ENCODE measurements around the gene CAMKK1. TPM values are rescaled to one million over a fixed set of nuclear protein-coding genes. Genes with fewer than 3 reads are reported as not detected.
"Not testable (repeated sequence)": the region's sequence is repeated elsewhere in the genome, so short reads cannot be mapped to it uniquely, and the experiment has no call there.

Gene CAMKK1
- total and polyA plus RNA-seq, 2 donors: 4.9 to 10.8 TPM

GRCh38 chr17:3864534-3864933, 28.3 kb downstream of the CAMKK1 start:
- H3K36me3 ChIP-seq (ENCODE audit: control insufficient read depth in 2 of 2, insufficient read depth in 2 of 2, low read length in 1 of 2): peaks cover 3 to 7% of the 10 kb centered on the region in 2 donors
- DNase-seq (ENCODE audit: low read depth in 6 of 9, low spot score in 9 of 9): no peak
- H3K27me3 ChIP-seq (ENCODE audit: control insufficient read depth in 2 of 2, insufficient read depth in 1 of 2, low read length in 1 of 2): no peaks in the 10 kb centered on the region
- no peaks in the 10 kb centered on the region for H3K9me3 ChIP-seq (ENCODE audit: control insufficient read depth in 2 of 2, insufficient read depth in 1 of 2, low read length in 1 of 2)
- 97% methylated on average over 10 of the region's 10 CpGs for WGBS
- no peak overlapping the region for H3K4me3 ChIP-seq (ENCODE audit: low read length in 2 of 2)
- H3K27ac ChIP-seq (ENCODE audit: low read depth in 1 of 2, low read length in 1 of 2): no peak overlapping the region
- H3K4me1 ChIP-seq (ENCODE audit: control insufficient read depth in 2 of 2, insufficient read depth in 2 of 2, low read length in 2 of 2): no peaks in the 10 kb centered on the region

DNA sequence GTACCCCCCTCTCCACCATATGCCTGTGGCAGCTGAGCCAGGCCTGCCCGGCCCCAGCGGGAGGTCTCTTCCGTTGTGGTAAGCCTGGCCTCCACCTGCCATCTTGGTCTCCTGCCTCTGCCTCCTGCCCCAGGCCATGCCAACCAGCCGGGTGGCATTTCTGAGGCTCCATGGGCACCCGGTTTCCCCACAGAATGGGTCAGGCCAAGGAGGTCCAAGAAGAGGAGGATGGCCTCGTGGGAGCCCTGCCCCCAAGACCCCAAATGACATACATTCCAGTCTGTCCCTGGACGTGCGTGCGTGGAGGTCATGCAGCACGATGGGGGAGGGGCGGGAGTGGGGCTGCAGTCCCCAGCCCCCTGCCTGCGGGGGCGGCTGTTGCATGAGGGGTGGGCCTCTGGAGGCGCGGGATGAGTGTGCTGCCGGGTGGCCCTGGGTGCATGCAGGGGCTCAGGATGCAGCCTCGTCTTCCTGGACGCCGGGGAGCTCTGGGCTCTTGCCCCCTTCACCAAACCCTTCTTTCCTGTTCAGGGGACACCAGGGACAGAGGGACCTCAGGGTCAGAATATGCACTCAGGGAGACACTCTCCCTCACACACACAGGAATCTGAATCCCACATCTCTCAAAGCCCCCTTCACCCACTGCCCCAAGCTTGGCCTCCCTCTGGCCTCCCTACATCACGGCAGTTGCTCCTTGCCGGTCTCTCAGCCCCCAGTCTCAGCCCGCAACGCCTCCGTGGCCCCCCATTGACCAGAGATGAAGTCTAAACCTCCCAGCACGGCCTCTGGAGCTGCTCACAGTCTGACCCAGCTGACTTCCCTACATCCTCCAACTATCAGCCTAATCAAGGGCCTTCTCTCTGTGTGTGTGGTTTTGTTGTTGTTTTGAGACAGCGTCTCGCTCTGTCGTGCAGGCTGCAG, 30.8 kb downstream of the CAMKK1 start:
- DNase-seq (ENCODE audit: low read depth in 6 of 9, low spot score in 9 of 9): no peak
- Histone ChIP-seq H3K36me3 (ENCODE audit: control insufficient read depth in 2 of 2, insufficient read depth in 2 of 2, low read length in 1 of 2) (peaks cover 3 to 7% of the 10 kb centered on the region in 2 donors), H3K4me1 (ENCODE audit: control insufficient read depth in 2 of 2, insufficient read depth in 2 of 2, low read length in 2 of 2) (no peaks in the 10 kb centered on the region), H3K4me3 (ENCODE audit: low read length in 2 of 2) (no peak overlapping the region), H3K27me3 (ENCODE audit: control insufficient read depth in 2 of 2, insufficient read depth in 1 of 2, low read length in 1 of 2) (no peaks in the 10 kb centered on the region), H3K9me3 (ENCODE audit: control insufficient read depth in 2 of 2, insufficient read depth in 1 of 2, low read length in 1 of 2) (no peaks in the 10 kb centered on the region), H3K27ac (ENCODE audit: low read depth in 1 of 2, low read length in 1 of 2) (no peak overlapping the region)
- 98% methylated on average over 28 of the region's 28 CpGs for WGBS

GRCh38 chr17:3860939-3861700, 31.7 kb downstream of the CAMKK1 start:
- Histone ChIP-seq H3K27me3 (ENCODE audit: control insufficient read depth in 2 of 2, insufficient read depth in 1 of 2, low read length in 1 of 2) (no peaks in the 10 kb centered on the region), H3K9me3 (ENCODE audit: control insufficient read depth in 2 of 2, insufficient read depth in 1 of 2, low read length in 1 of 2) (no peaks in the 10 kb centered on the region), H3K36me3 (ENCODE audit: control insufficient read depth in 2 of 2, insufficient read depth in 2 of 2, low read length in 1 of 2) (peaks cover 3 to 7% of the 10 kb centered on the region in 2 donors), H3K27ac (ENCODE audit: low read depth in 1 of 2, low read length in 1 of 2) (no peak overlapping the region), H3K4me1 (ENCODE audit: control insufficient read depth in 2 of 2, insufficient read depth in 2 of 2, low read length in 2 of 2) (no peaks in the 10 kb centered on the region), H3K4me3 (ENCODE audit: low read length in 2 of 2) (no peak overlapping the region)
- 95% methylated on average over 30 of the region's 30 CpGs for WGBS
- no peak for DNase-seq (ENCODE audit: low read depth in 6 of 9, low spot score in 9 of 9)

DNA sequence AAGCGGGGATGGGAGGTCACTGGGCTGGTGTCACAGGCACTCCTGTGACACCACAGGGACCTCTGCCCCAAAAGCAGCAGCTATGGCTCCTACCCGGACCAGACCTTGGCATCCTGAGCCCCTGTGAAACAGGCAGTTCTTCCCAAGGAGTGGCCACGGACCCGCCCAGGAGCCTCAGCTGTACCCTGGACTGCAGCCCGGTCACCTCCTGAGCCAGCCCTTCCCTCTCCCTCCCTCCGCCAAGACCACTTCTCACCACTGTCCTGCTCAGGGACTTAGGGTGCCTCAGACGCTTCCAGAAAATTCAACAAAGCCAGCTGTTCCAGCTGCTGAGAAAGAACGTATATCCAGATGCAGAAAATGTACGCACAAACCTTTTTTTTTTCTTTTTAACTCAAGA, 32.9 kb downstream of the CAMKK1 start:
- H3K4me1 ChIP-seq (ENCODE audit: control insufficient read depth in 2 of 2, insufficient read depth in 2 of 2, low read length in 2 of 2): no peaks in the 10 kb centered on the region
- H3K27ac ChIP-seq (ENCODE audit: low read depth in 1 of 2, low read length in 1 of 2): no peak overlapping the region
- DNase-seq (ENCODE audit: low read depth in 6 of 9, low spot score in 9 of 9): no peak
- H3K27me3 ChIP-seq (ENCODE audit: control insufficient read depth in 2 of 2, insufficient read depth in 1 of 2, low read length in 1 of 2): no peaks in the 10 kb centered on the region
- no peak overlapping the region for H3K4me3 ChIP-seq (ENCODE audit: low read length in 2 of 2)
- H3K9me3 ChIP-seq (ENCODE audit: control insufficient read depth in 2 of 2, insufficient read depth in 1 of 2, low read length in 1 of 2): no peaks in the 10 kb centered on the region
- H3K36me3 ChIP-seq (ENCODE audit: control insufficient read depth in 2 of 2, insufficient read depth in 2 of 2, low read length in 1 of 2): peaks cover 3 to 7% of the 10 kb centered on the region in 2 donors
- WGBS: 93% methylated on average over 9 of the region's 9 CpGs

DNA sequence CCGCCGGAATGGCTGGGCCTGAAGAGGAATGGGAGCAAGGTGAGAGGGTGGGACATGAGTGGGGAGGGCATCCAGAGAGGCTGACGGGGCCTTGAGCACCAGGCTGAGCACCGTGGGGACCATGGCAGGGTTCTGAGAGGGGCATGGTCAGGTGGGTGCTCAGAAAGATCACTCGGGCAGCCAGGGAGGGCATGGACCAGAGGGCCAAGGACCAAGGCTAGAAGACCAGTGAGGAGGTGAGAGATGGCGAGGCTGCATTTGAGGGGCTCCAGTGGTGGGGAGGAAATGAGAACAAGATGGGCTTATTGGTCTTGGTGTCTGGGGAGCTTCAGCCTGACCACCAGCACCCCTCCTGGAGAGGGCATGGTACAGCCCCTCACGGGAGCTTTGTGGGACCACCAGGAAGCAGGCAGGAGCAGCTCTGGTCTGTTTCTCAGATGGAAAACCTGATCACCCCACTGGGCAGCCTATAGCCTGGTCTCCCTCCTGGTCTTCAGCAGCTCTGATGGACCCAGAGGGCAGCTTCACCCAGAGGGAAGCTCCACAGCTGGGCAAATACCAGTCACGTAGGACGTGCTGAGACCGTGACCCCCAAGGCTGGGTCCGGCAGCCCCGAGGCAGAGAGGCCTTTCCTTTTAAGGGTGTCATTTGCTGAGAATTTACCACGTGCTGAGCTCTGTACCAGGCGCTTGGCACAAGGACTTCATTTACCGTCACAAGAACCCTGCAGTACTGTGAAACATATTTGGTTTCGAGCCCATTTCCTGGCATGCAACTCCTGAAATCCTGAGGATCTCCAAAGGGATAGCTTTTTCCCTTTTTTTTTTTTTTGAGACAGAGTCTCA, 35.4 kb downstream of the CAMKK1 start:
- Histone ChIP-seq H3K36me3 (ENCODE audit: control insufficient read depth in 2 of 2, insufficient read depth in 2 of 2, low read length in 1 of 2) (peaks cover 3 to 7% of the 10 kb centered on the region in 2 donors), H3K9me3 (ENCODE audit: control insufficient read depth in 2 of 2, insufficient read depth in 1 of 2, low read length in 1 of 2) (no peaks in the 10 kb centered on the region), H3K27ac (ENCODE audit: low read depth in 1 of 2, low read length in 1 of 2) (no peak overlapping the region), H3K4me3 (ENCODE audit: low read length in 2 of 2) (no peak overlapping the region), H3K4me1 (ENCODE audit: control insufficient read depth in 2 of 2, insufficient read depth in 2 of 2, low read length in 2 of 2) (no peaks in the 10 kb centered on the region), H3K27me3 (ENCODE audit: control insufficient read depth in 2 of 2, insufficient read depth in 1 of 2, low read length in 1 of 2) (peaks cover 0 to 2% of the 10 kb centered on the region in 2 donors)
- no peak for DNase-seq (ENCODE audit: low read depth in 6 of 9, low spot score in 9 of 9)
- 90% methylated on average over 16 of the region's 16 CpGs for WGBS

- 97% methylated on average over 24 of the region's 36 CpGs for WGBS
- not testable (repeated sequence) for H3K4me1 ChIP-seq (ENCODE audit: control insufficient read depth in 2 of 2, insufficient read depth in 2 of 2, low read length in 2 of 2); H3K36me3 ChIP-seq (ENCODE audit: control insufficient read depth in 2 of 2, insufficient read depth in 2 of 2, low read length in 1 of 2); H3K27ac ChIP-seq (ENCODE audit: low read depth in 1 of 2, low read length in 1 of 2); DNase-seq (ENCODE audit: low read depth in 6 of 9, low spot score in 9 of 9); H3K9me3 ChIP-seq (ENCODE audit: control insufficient read depth in 2 of 2, insufficient read depth in 1 of 2, low read length in 1 of 2); H3K4me3 ChIP-seq (ENCODE audit: low read length in 2 of 2); H3K27me3 ChIP-seq (ENCODE audit: control insufficient read depth in 2 of 2, insufficient read depth in 1 of 2, low read length in 1 of 2)
Observed at GRCh38 chr17:3854204-3854603, 38.6 kb downstream of the CAMKK1 start.

GRCh38 chr17:3852561-3852960, 40.3 kb downstream of the CAMKK1 start:
- Histone ChIP-seq H3K27me3 (ENCODE audit: control insufficient read depth in 2 of 2, insufficient read depth in 1 of 2, low read length in 1 of 2) (peaks cover 0 to 9% of the 10 kb centered on the region in 2 donors), H3K4me1 (ENCODE audit: control insufficient read depth in 2 of 2, insufficient read depth in 2 of 2, low read length in 2 of 2) (no peaks in the 10 kb centered on the region), H3K27ac (ENCODE audit: low read depth in 1 of 2, low read length in 1 of 2) (no peak overlapping the region), H3K36me3 (ENCODE audit: control insufficient read depth in 2 of 2, insufficient read depth in 2 of 2, low read length in 1 of 2) (no peaks in the 10 kb centered on the region), H3K4me3 (ENCODE audit: low read length in 2 of 2) (no peak overlapping the region), H3K9me3 (ENCODE audit: control insufficient read depth in 2 of 2, insufficient read depth in 1 of 2, low read length in 1 of 2) (no peaks in the 10 kb centered on the region)
- WGBS: 88% methylated on average over 10 of the region's 10 CpGs
- no peak for DNase-seq (ENCODE audit: low read depth in 6 of 9, low spot score in 9 of 9)

GRCh38 chr17:3851461-3852100, 41.3 kb downstream of the CAMKK1 start:
- Histone ChIP-seq H3K27me3 (ENCODE audit: control insufficient read depth in 2 of 2, insufficient read depth in 1 of 2, low read length in 1 of 2) (peaks cover 0 to 9% of the 10 kb centered on the region in 2 donors), H3K36me3 (ENCODE audit: control insufficient read depth in 2 of 2, insufficient read depth in 2 of 2, low read length in 1 of 2) (no peaks in the 10 kb centered on the region), H3K27ac (ENCODE audit: low read depth in 1 of 2, low read length in 1 of 2) (no peak overlapping the region), H3K4me3 (ENCODE audit: low read length in 2 of 2) (no peak overlapping the region), H3K4me1 (ENCODE audit: control insufficient read depth in 2 of 2, insufficient read depth in 2 of 2, low read length in 2 of 2) (peaks cover 0 to 2% of the 10 kb centered on the region in 2 donors), H3K9me3 (ENCODE audit: control insufficient read depth in 2 of 2, insufficient read depth in 1 of 2, low read length in 1 of 2) (no peaks in the 10 kb centered on the region)
- WGBS: 87% methylated on average over 24 of the region's 24 CpGs
- DNase-seq (ENCODE audit: low read depth in 6 of 9, low spot score in 9 of 9): no peak
